Measurements from ENCODE around the gene ACIN1.

Gene ACIN1

GRCh38 chr14:23124337-23124954, 29.5 kb upstream of the ACIN1 start:
- no peak for TF ChIP-seq CTCF (IDR thresholded peaks at IDR 0.05; ENCODE audit: control insufficient read depth, extremely low read depth, insufficient read depth)
- no peak overlapping the region for H3K4me3 ChIP-seq (ENCODE audit: low read depth, low read length)
- DNase-seq (ENCODE audit: low read depth) = no peak

GRCh38 chr14:23123419-23123818, 28.5 kb upstream of the ACIN1 start:
- no peak for TF ChIP-seq CTCF (IDR thresholded peaks at IDR 0.05; ENCODE audit: control insufficient read depth, extremely low read depth, insufficient read depth)
- DNase-seq (ENCODE audit: low read depth) = peak; percentile 61
- no peak overlapping the region for H3K4me3 ChIP-seq (ENCODE audit: low read depth, low read length)

- H3K4me3 ChIP-seq (ENCODE audit: low read depth, low read length) = no peak overlapping the region
- TF ChIP-seq CTCF (IDR thresholded peaks at IDR 0.05; ENCODE audit: control insufficient read depth, extremely low read depth, insufficient read depth) = no peak
- DNase-seq (ENCODE audit: low read depth) = no peak
These were observed 27.1 kb upstream of the ACIN1 start for GRCh38 chr14:23122086-23122485.

GRCh38 chr14:23121361-23121771, 26.4 kb upstream of the ACIN1 start:
- no peak overlapping the region for H3K4me3 ChIP-seq (ENCODE audit: low read depth, low read length)
- no peak for DNase-seq (ENCODE audit: low read depth)
- TF ChIP-seq CTCF (IDR thresholded peaks at IDR 0.05; ENCODE audit: control insufficient read depth, extremely low read depth, insufficient read depth) = no peak

- no peak overlapping the region for H3K4me3 ChIP-seq (ENCODE audit: low read depth, low read length)
- DNase-seq (ENCODE audit: low read depth) = peak; percentile 49
- peak; percentile 100 for TF ChIP-seq CTCF (IDR thresholded peaks at IDR 0.05; ENCODE audit: control insufficient read depth, extremely low read depth, insufficient read depth)
These were observed 25.8 kb upstream of the ACIN1 start for GRCh38 chr14:23120541-23121251.

GRCh38 chr14:23119363-23120327, 24.7 kb upstream of the ACIN1 start:
- DNase-seq (ENCODE audit: low read depth) = no peak
- H3K4me3 ChIP-seq (ENCODE audit: low read depth, low read length) = no peak overlapping the region
- TF ChIP-seq CTCF (IDR thresholded peaks at IDR 0.05; ENCODE audit: control insufficient read depth, extremely low read depth, insufficient read depth) = no peak
